Mucosa of descending colon (tissue), 3 donors: ENCODE results near the gene GOPC. TPM values are rescaled to one million over a fixed set of nuclear protein-coding genes. Genes with fewer than 3 reads are reported as not detected.

ENCODE experiments used
- ATAC-seq: fragments of 200-7000 bp; cut with Tn5 transposase; one replicate; pipeline ENCODE4 v1.9.1; 2020; ENCODE audit warnings: mild to moderate bottlenecking, moderate library complexity
- DNase-seq, 3 donors: peaks; one replicate each; pipeline ENCODE4 v3.0.0-alpha.2; 2020
- H3K36me3 ChIP-seq: fragments of 200-600 bp; one replicate; pipeline ENCODE4 v1.8.0; 2021; ENCODE audit warnings: low read depth, mild to moderate bottlenecking
- H3K4me1 ChIP-seq: fragments of 200-600 bp; one replicate; pipeline ENCODE4 v1.8.0; 2021; ENCODE audit warnings: low read depth, mild to moderate bottlenecking
- H3K4me3 ChIP-seq: fragments of 200-600 bp; one replicate; pipeline ENCODE4 v1.8.0; 2021; ENCODE audit warnings: mild to moderate bottlenecking
- H3K9me3 ChIP-seq: fragments of 200-600 bp; one replicate; pipeline ENCODE4 v1.8.0; 2021; ENCODE audit warnings: mild to moderate bottlenecking
- CTCF ChIP-seq: fragments of 200-600 bp; IDR thresholded peaks from one replicate; pipeline ENCODE4 v1.8.0; 2022; ENCODE audit warnings: antibody characterized with exemption, mild to moderate bottlenecking
- intact Hi-C, 2 donors: fragments of 100-400 bp; cut with DNase I in 1 of 2; cut with micrococcal nuclease in 1 of 2; formaldehyde crosslinking; loops; one replicate each; pipeline versions ENCODE4 v1.11.0 to v1.11.1; 2022; cut with DNase I, micrococcal nuclease
- total RNA-seq, 3 donors: library from RNA; stranded (reverse); fragmentation: NEBNext Ultra II Directional in 2 of 3; extraction: Animal tissue kit (Norgen Biotek cat#: 25700) in 2 of 3; gene quantifications; one replicate each; pipeline versions ENCODE4 v1.2.1 to v1.2.4, GENCODE V29; 2021 to 2023
- donor health status: DM: no; HTN: no; CAD: no; lungs with moderate emphysema.
- donor health status: DM: no; HTN: no; CAD: no.
- donor health status: DM: no; HTN: yes; CAD: no.

Gene GOPC
- total RNA-seq, 3 donors from 2014 or later, result 22.7 to 31.4 (median 26.3) TPM

GRCh38 chr6:117548797-117549301, 53.5 kb downstream of the GOPC start:
- no peak for TF ChIP-seq CTCF
- no peak for DNase-seq
- H3K36me3 ChIP-seq, result no peaks in the 10 kb centered on the region
- intact Hi-C loops, result no loop called here
- no peaks in the 10 kb centered on the region for H3K4me1 ChIP-seq
- H3K4me3 ChIP-seq, result no peak overlapping the region
- no peaks in the 10 kb centered on the region for H3K9me3 ChIP-seq
- ATAC-seq, result no peak

- Histone ChIP-seq H3K4me1 (no peaks in the 10 kb centered on the region), H3K9me3 (no peaks in the 10 kb centered on the region), H3K4me3 (no peak overlapping the region), H3K36me3 (no peaks in the 10 kb centered on the region)
- peak; percentile 28 to 59 (median 45) for DNase-seq
- TF ChIP-seq CTCF, result no peak
- intact Hi-C loops, result no loop called here
- ATAC-seq, result peak; percentile 50
Measured at GRCh38 chr6:117547688-117548621, 54.4 kb downstream of the GOPC start.

GRCh38 chr6:117546674-117547073, 55.6 kb downstream of the GOPC start:
- intact Hi-C loops, result no loop called here
- TF ChIP-seq CTCF, result no peak
- no peak for ATAC-seq
- DNase-seq, result no peak
- no peaks in the 10 kb centered on the region for H3K36me3 ChIP-seq
- H3K4me1 ChIP-seq, result no peaks in the 10 kb centered on the region
- no peak overlapping the region for H3K4me3 ChIP-seq
- no peaks in the 10 kb centered on the region for H3K9me3 ChIP-seq

GRCh38 chr6:117545161-117545595, 57.1 kb downstream of the GOPC start:
- DNase-seq (no peak), ATAC-seq (no peak)
- intact Hi-C loops, result no loop called here
- no peak for TF ChIP-seq CTCF
- Histone ChIP-seq H3K4me3 (no peak overlapping the region), H3K4me1 (no peaks in the 10 kb centered on the region), H3K9me3 (no peaks in the 10 kb centered on the region), H3K36me3 (no peaks in the 10 kb centered on the region)

- no peaks in the 10 kb centered on the region for H3K36me3 ChIP-seq
Measured at GRCh38 chr6:117544716-117545115, 57.6 kb downstream of the GOPC start.

More at GRCh38 chr6:117544716-117545115, 57.6 kb downstream of the GOPC start:
- no peak for TF ChIP-seq CTCF
- DNase-seq (no peak), ATAC-seq (no peak)
- intact Hi-C loops, result no loop called here
- H3K4me1 ChIP-seq, result no peaks in the 10 kb centered on the region
- H3K4me3 ChIP-seq, result no peak overlapping the region
- H3K9me3 ChIP-seq, result no peaks in the 10 kb centered on the region
